ENCODE data around the gene USP10. TPM values are rescaled to one million over a fixed set of nuclear protein-coding genes. Genes with fewer than 3 reads are reported as not detected.

Gene USP10
- total and polyA plus RNA-seq, 4 donors = 18.5 to 77.5 (median 63.0) TPM

- H3K27ac ChIP-seq (ENCODE audit: low read depth in 1 of 2, low read length in 1 of 2) = no peak overlapping the region
- TF ChIP-seq CTCF (IDR thresholded peaks at IDR 0.05; ENCODE audit: control extremely low read depth, extremely low read depth) = no peak
- peaks cover 0 to 19% (median 5%) of the 10 kb centered on the region in 5 donors for H3K4me1 ChIP-seq (ENCODE audit: control insufficient read depth in 5 of 5, insufficient read depth in 5 of 5, low read length in 5 of 5)
- no peaks in the 10 kb centered on the region for H3K27me3 ChIP-seq (ENCODE audit: control insufficient read depth in 3 of 3, insufficient read depth in 3 of 3, low read length in 2 of 3)
- 84 to 88% methylated on average over 8 of the region's 8 CpGs for WGBS, 2 donors
- H3K36me3 ChIP-seq (ENCODE audit: control insufficient read depth in 4 of 4, insufficient read depth in 4 of 4, low read length in 4 of 4) = peaks cover 0 to 3% (median 1%) of the 10 kb centered on the region in 4 donors
- ATAC-seq (ENCODE audit: insufficient read depth, low FRiP score) (no peak), DNase-seq (no peak)
- H3K9ac ChIP-seq (ENCODE audit: insufficient read depth in 1 of 2, low read length in 2 of 2) = no peak overlapping the region
- no peaks in the 10 kb centered on the region for H3K9me3 ChIP-seq (ENCODE audit: control insufficient read depth in 4 of 4, insufficient read depth in 3 of 4, low read length in 3 of 4)
- no peak overlapping the region for H3K4me3 ChIP-seq
Measured at GRCh38 chr16:84752600-84752999, 52.8 kb downstream of the USP10 start.

DNA sequence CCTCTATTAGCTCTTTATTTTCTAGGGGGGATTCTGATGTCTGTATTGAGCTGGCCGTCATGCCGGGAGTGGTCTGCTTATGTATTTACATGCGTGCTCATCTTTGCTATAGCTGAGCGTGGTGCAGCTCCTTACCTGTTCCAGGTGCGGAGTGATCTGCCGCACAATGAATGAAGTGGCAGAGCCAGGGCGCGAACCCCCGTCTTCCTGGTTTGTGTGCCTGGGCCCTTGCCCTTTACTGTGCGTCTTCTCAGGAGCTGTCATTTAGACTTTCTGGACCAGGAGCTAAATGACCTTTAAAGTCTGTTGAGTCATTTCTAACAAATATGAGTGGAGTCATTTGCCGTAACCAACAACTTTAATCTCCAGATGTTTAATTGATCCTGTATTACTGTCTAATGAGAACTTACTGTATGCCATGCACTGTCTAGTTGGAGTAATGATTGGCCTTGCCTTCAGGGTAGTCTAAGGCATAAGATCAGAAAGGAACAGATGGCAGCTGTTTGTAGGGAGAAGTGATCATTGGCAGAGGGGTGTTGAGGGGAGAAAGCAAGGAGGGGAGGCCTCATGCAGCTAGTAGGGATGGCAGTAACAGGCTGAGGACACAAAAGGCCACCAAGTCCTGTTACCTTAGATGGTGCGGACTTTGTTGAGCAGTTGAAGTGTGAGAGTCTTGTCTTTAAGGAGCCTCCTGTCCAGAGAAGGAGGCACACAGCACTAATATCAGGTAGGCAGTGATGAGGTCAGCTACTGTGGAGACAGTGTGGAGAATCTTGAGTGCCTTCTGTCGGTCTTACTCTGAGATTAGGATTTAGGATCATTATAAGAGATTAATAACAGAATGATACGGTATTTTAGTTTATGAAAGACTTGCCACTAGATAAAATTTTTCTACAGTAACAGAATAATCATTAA lies 53.9 kb downstream of the USP10 start:
- DNase-seq = no peak
- 94 to 95% methylated on average over 14 of the region's 14 CpGs for WGBS, 2 donors
- H3K27ac ChIP-seq (ENCODE audit: low read depth in 1 of 2, low read length in 1 of 2) = no peak overlapping the region

DNA sequence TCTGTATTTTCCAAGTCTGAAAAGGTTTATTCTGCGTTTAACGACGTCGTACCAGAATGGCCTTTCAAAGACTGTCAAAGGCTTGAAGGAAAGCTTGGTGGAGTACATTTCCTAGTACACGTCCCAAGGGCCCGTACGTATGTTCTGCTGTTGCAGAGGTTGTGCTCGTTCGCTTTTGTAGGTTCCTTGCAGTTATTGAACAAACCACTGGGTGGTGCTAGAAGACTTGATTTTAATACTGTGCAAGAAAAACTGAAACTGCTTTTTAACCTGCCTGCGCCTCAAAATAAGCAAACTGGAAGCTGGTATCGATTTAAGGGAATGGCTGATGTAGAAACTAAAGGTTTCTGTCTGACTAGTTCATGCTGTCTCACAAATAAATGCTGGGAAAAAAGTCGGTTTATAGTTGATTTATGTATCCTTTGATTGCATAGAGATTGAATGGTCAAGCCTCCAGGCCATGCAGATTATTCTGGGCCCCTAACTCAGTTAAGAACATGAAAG lies 54.6 kb downstream of the USP10 start:
- Histone ChIP-seq H3K27ac (ENCODE audit: low read depth in 1 of 2, low read length in 1 of 2) (no peak overlapping the region), H3K4me1 (ENCODE audit: control insufficient read depth in 5 of 5, insufficient read depth in 5 of 5, low read length in 5 of 5) (peaks cover 0 to 27% (median 8%) of the 10 kb centered on the region in 5 donors), H3K27me3 (ENCODE audit: control insufficient read depth in 3 of 3, insufficient read depth in 3 of 3, low read length in 2 of 3) (no peaks in the 10 kb centered on the region), H3K9ac (ENCODE audit: insufficient read depth in 1 of 2, low read length in 2 of 2) (no peak overlapping the region), H3K9me3 (ENCODE audit: control insufficient read depth in 4 of 4, insufficient read depth in 3 of 4, low read length in 3 of 4) (no peaks in the 10 kb centered on the region), H3K36me3 (ENCODE audit: control insufficient read depth in 4 of 4, insufficient read depth in 4 of 4, low read length in 4 of 4) (peaks cover 0 to 3% (median 1%) of the 10 kb centered on the region in 4 donors), H3K4me3 (no peak overlapping the region)
- DNase-seq (peak; percentile 84 to 92 (median 91)), ATAC-seq (ENCODE audit: insufficient read depth, low FRiP score) (peak; percentile 82)
- WGBS, 2 donors = 11% methylated on average over 12 of the region's 12 CpGs
- TF ChIP-seq CTCF (IDR thresholded peaks at IDR 0.05; ENCODE audit: control extremely low read depth, extremely low read depth) = peak; percentile 85

More for the DNA sequence above, 53.9 kb downstream of the USP10 start:
- Histone ChIP-seq H3K4me3 (no peak overlapping the region), H3K36me3 (ENCODE audit: control insufficient read depth in 4 of 4, insufficient read depth in 4 of 4, low read length in 4 of 4) (peaks cover 0 to 3% (median 1%) of the 10 kb centered on the region in 4 donors), H3K4me1 (ENCODE audit: control insufficient read depth in 5 of 5, insufficient read depth in 5 of 5, low read length in 5 of 5) (peaks cover 0 to 23% (median 8%) of the 10 kb centered on the region in 5 donors), H3K9me3 (ENCODE audit: control insufficient read depth in 4 of 4, insufficient read depth in 3 of 4, low read length in 3 of 4) (no peaks in the 10 kb centered on the region), H3K27me3 (ENCODE audit: control insufficient read depth in 3 of 3, insufficient read depth in 3 of 3, low read length in 2 of 3) (no peaks in the 10 kb centered on the region), H3K9ac (ENCODE audit: insufficient read depth in 1 of 2, low read length in 2 of 2) (no peak overlapping the region)
- ATAC-seq (ENCODE audit: insufficient read depth, low FRiP score) = no peak
- no peak for TF ChIP-seq CTCF (IDR thresholded peaks at IDR 0.05; ENCODE audit: control extremely low read depth, extremely low read depth)
